IMR-90 (cell line): ENCODE data around the gene TREM1.

ENCODE experiments used
- CHD1 ChIP-seq: IDR thresholded peaks from 2 replicates; pipeline ENCODE4 v1.6.1; 2012; ENCODE audit warnings: low read depth, low read length, improper control_type of control experiment
- CTCF ChIP-seq: conservative IDR thresholded peaks from 2 replicates; pipeline ENCODE4 v1.5.1; 2012; ENCODE audit warnings: mild to moderate bottlenecking, low read depth, low read length, improper control_type of control experiment
- ELK1 ChIP-seq: fragments of 150-350 bp; IDR thresholded peaks from 2 replicates; pipeline ENCODE4 v1.6.1; 2016; ENCODE audit warnings: low read depth, mild to moderate bottlenecking, low read length, moderate library complexity, borderline replicate concordance
- FOS ChIP-seq: fragments of 150-350 bp; IDR thresholded peaks from 2 replicates; pipeline ENCODE4 v1.6.1; 2016; ENCODE audit warnings: low read depth, low read length
- MAFK ChIP-seq: IDR thresholded peaks from 2 replicates; pipeline ENCODE4 v1.6.1; 2012; ENCODE audit warnings: low read depth, low read length, improper control_type of control experiment
- MAZ ChIP-seq: IDR thresholded peaks from 2 replicates; pipeline ENCODE4 v1.6.1; 2012; ENCODE audit warnings: low read depth, mild to moderate bottlenecking, low read length, improper control_type of control experiment, moderate library complexity, borderline replicate concordance
- MXI1 ChIP-seq: IDR thresholded peaks from 2 replicates; pipeline ENCODE4 v1.6.1; 2012; ENCODE audit warnings: low read depth, mild to moderate bottlenecking, low read length, moderate library complexity, borderline replicate concordance
- POLR2A ChIP-seq: IDR thresholded peaks from 2 replicates; pipeline ENCODE4 v1.6.1; 2012; ENCODE audit warnings: mild to moderate bottlenecking, low read depth, low read length
- RAD21 ChIP-seq: IDR thresholded peaks from 2 replicates; pipeline ENCODE4 v1.6.1; 2012; ENCODE audit warnings: low read length, improper control_type of control experiment
- RCOR1 ChIP-seq: IDR thresholded peaks from 2 replicates; pipeline ENCODE4 v1.6.1; 2012; ENCODE audit warnings: mild to moderate bottlenecking, low read length, improper control_type of control experiment; ENCODE audit not compliant: insufficient replicate concordance
- SMC3 ChIP-seq: fragments of 150-350 bp; IDR thresholded peaks from 2 replicates; pipeline ENCODE4 v1.6.1; 2016; ENCODE audit warnings: low read depth, mild to moderate bottlenecking, antibody characterized with exemption, low read length, moderate library complexity
- USF2 ChIP-seq: fragments of 150-350 bp; IDR thresholded peaks from 2 replicates; pipeline ENCODE4 v1.6.1; 2017; ENCODE audit warnings: mild to moderate bottlenecking, antibody characterized with exemption, low read length, low read depth

- TF ChIP-seq CTCF: no peak
- TF ChIP-seq POLR2A: no peak
- TF ChIP-seq MAZ: no peak
- no peak for TF ChIP-seq FOS
- no peak for TF ChIP-seq RCOR1
- TF ChIP-seq USF2: no peak
- no peak for TF ChIP-seq SMC3
- no peak for TF ChIP-seq MAFK
- no peak for TF ChIP-seq MXI1
- TF ChIP-seq RAD21: no peak
- no peak for TF ChIP-seq ELK1
- TF ChIP-seq CHD1: no peak
Measured at GRCh38 chr6:41284726-41285125, 1.8 kb downstream of the TREM1 start.
